Activated CD4-positive, alpha-beta T cell treated with anti-CD3 and anti-CD28 coated beads for 36 hours (primary cell): Measurements from ENCODE around the gene ARID2. TPM values are rescaled to one million over a fixed set of nuclear protein-coding genes. Genes with fewer than 3 reads are reported as not detected.

ENCODE experiments used
- ATAC-seq: fragments of 200-7000 bp; cut with Tn5 transposase; one replicate; pipeline ENCODE4 v1.10.0; 2021; ENCODE audit warnings: mild to moderate bottlenecking, moderate library complexity
- CTCF ChIA-PET: fragments of 350-600 bp; sonication (Branson Sonifier 250); formaldehyde crosslinking; loops from one replicate; lab custom pipeline; 2021; ENCODE audit warnings: antibody characterized with exemption; lab: Charles Lee
- POLR2A ChIA-PET: fragments of 350-600 bp; sonication (Branson Sonifier 250); formaldehyde crosslinking; loops from one replicate; lab custom pipeline; 2021; ENCODE audit warnings: antibody characterized with exemption, inconsistent platforms; lab: Charles Lee
- DNase-seq: peaks from one replicate; pipeline ENCODE4 v3.0.0-alpha.2; 2020
- H3K27ac Mint-ChIP-seq: one replicate; pipeline ENCODE4 v1.8.0; 2021; ENCODE audit warnings: mixed read lengths
- H3K27me3 Mint-ChIP-seq: one replicate; pipeline ENCODE4 v1.8.0; 2021; ENCODE audit warnings: mixed read lengths
- H3K36me3 Mint-ChIP-seq: one replicate; pipeline ENCODE4 v1.8.0; 2021; ENCODE audit warnings: low read depth, mixed read lengths
- H3K4me1 Mint-ChIP-seq: one replicate; pipeline ENCODE4 v1.8.0; 2021; ENCODE audit warnings: mixed read lengths
- H3K4me3 Mint-ChIP-seq: one replicate; pipeline ENCODE4 v1.8.0; 2021; ENCODE audit warnings: mild to moderate bottlenecking, moderate library complexity, mixed read lengths
- H3K9me3 Mint-ChIP-seq: one replicate; pipeline ENCODE4 v1.8.0; 2021; ENCODE audit warnings: low read depth, mixed read lengths
- intact Hi-C, 2 experiments: fragments of 100-400 bp; cut with DNase I in 1 of 2; cut with micrococcal nuclease in 1 of 2; formaldehyde crosslinking; loops; one replicate each; pipeline versions ENCODE4 v1.14.2 to v1.15.1; 2022 to 2024; cut with DNase I, micrococcal nuclease
- total RNA-seq, 2 experiments: library from RNA; stranded (reverse); gene quantifications; one replicate each; pipeline ENCODE4 v1.2.3, GENCODE V29; 2021

Gene ARID2
- total RNA-seq, 2 experiments from 2014 or later: 24.2 to 28.2 TPM

GRCh38 chr12:45934956-45935355 is 205.4 kb downstream of the ARID2 start:
- POLR2A ChIA-PET: no interaction called here
- ATAC-seq: no peak
- H3K36me3 Mint-ChIP-seq: peaks cover 27% of the 10 kb centered on the region
- CTCF ChIA-PET: interaction anchor here (1.0 to 1.6 kb wide), 4 partner anchors 9 to 56 kb away, joined by 3 to 4 read pairs (median 4); no protein-coding TSS in a partner anchor
- no peak overlapping the region for H3K27ac Mint-ChIP-seq
- no peak for DNase-seq
- H3K27me3 Mint-ChIP-seq: no peaks in the 10 kb centered on the region
- intact Hi-C loops: no loop called here
- H3K9me3 Mint-ChIP-seq: no peaks in the 10 kb centered on the region
- H3K4me3 Mint-ChIP-seq: no peak overlapping the region
- peaks cover 10% of the 10 kb centered on the region for H3K4me1 Mint-ChIP-seq

- ChIA-PET POLR2A (no interaction called here), CTCF (no interaction called here)
- H3K36me3 Mint-ChIP-seq: peaks cover 39% of the 10 kb centered on the region
- H3K9me3 Mint-ChIP-seq: no peaks in the 10 kb centered on the region
- ATAC-seq: no peak
- DNase-seq: no peak
- intact Hi-C loops: no loop called here
- peaks cover 10% of the 10 kb centered on the region for H3K4me1 Mint-ChIP-seq
- H3K4me3 Mint-ChIP-seq: no peak overlapping the region
- H3K27me3 Mint-ChIP-seq: no peaks in the 10 kb centered on the region
- H3K27ac Mint-ChIP-seq: no peak overlapping the region
Measured at GRCh38 chr12:45938566-45938965, 209.1 kb downstream of the ARID2 start.

- DNase-seq: no peak
- H3K27ac Mint-ChIP-seq: no peak overlapping the region
- H3K27me3 Mint-ChIP-seq: no peaks in the 10 kb centered on the region
- H3K36me3 Mint-ChIP-seq: peaks cover 45% of the 10 kb centered on the region
- H3K4me3 Mint-ChIP-seq: no peak overlapping the region
- peaks cover 10% of the 10 kb centered on the region for H3K4me1 Mint-ChIP-seq
- ATAC-seq: no peak
- POLR2A ChIA-PET: interaction anchor here (0.6 kb wide), 1 partner anchor 15 kb away, joined by 3 read pairs; no protein-coding TSS in a partner anchor
- H3K9me3 Mint-ChIP-seq: no peaks in the 10 kb centered on the region
- CTCF ChIA-PET: interaction anchor here (1.1 kb wide), 1 partner anchor 8 kb away, joined by 4 read pairs; no protein-coding TSS in a partner anchor
- intact Hi-C loops: no loop called here
Measured at GRCh38 chr12:45939759-45940158, 210.3 kb downstream of the ARID2 start.

- Mint-ChIP-seq H3K27ac (no peak overlapping the region), H3K27me3 (no peaks in the 10 kb centered on the region), H3K4me3 (no peak overlapping the region), H3K9me3 (no peaks in the 10 kb centered on the region), H3K4me1 (no peaks in the 10 kb centered on the region), H3K36me3 (peaks cover 60% of the 10 kb centered on the region)
- DNase-seq: no peak
- CTCF ChIA-PET: interaction anchor here (1.2 kb wide), 1 partner anchor 11 kb away, joined by 3 read pairs; no protein-coding TSS in a partner anchor
- ATAC-seq: no peak
- POLR2A ChIA-PET: no interaction called here
- intact Hi-C loops: no loop called here
Measured at GRCh38 chr12:45944771-45945170, 215.3 kb downstream of the ARID2 start.

GRCh38 chr12:45946435-45946834 is 216.9 kb downstream of the ARID2 start:
- DNase-seq (no peak), ATAC-seq (no peak)
- H3K27ac Mint-ChIP-seq: no peak overlapping the region
- H3K27me3 Mint-ChIP-seq: no peaks in the 10 kb centered on the region
- H3K36me3 Mint-ChIP-seq: peaks cover 47% of the 10 kb centered on the region
- H3K4me3 Mint-ChIP-seq: no peak overlapping the region
- no peaks in the 10 kb centered on the region for H3K4me1 Mint-ChIP-seq
- intact Hi-C loops: no loop called here
- ChIA-PET POLR2A (interaction anchor here (0.6 kb wide), 1 partner anchor 748 kb away, joined by 4 read pairs; no protein-coding TSS in a partner anchor), CTCF (interaction anchor here (0.6 to 0.9 kb wide), 2 partner anchors 13 to 74 kb away, joined by 4 read pairs; no protein-coding TSS in a partner anchor)
- H3K9me3 Mint-ChIP-seq: no peaks in the 10 kb centered on the region

GRCh38 chr12:45948546-45948945 is 219.0 kb downstream of the ARID2 start:
- ATAC-seq (no peak), DNase-seq (no peak)
- H3K27ac Mint-ChIP-seq: no peak overlapping the region
- intact Hi-C loops: no loop called here
- no peaks in the 10 kb centered on the region for H3K4me1 Mint-ChIP-seq
- H3K9me3 Mint-ChIP-seq: no peaks in the 10 kb centered on the region
- POLR2A ChIA-PET: no interaction called here
- H3K4me3 Mint-ChIP-seq: no peak overlapping the region
- CTCF ChIA-PET: interaction anchor here (0.7 to 2.0 kb wide), 5 partner anchors 10 to 679 kb away, joined by 3 to 5 read pairs (median 4); no protein-coding TSS in a partner anchor
- no peaks in the 10 kb centered on the region for H3K27me3 Mint-ChIP-seq
- H3K36me3 Mint-ChIP-seq: peaks cover 33% of the 10 kb centered on the region
